NCI-H2196 (cell line): ENCODE data around the gene PEPD.
"Not testable (repeated sequence)": the region's sequence is repeated elsewhere in the genome, so short reads cannot be mapped to it uniquely, and the experiment has no call there.

ENCODE experiments used
- DNase-seq: peaks from one replicate; lab custom pipeline; 2025; ENCODE audit not compliant: unreplicated experiment; lab: John Stamatoyannopoulos, UW

The PEPD gene

GRCh38 chr19:33498391-33499000, 23.1 kb downstream of the PEPD start:
- no peak for DNase-seq

GRCh38 chr19:33497778-33498175, 23.8 kb downstream of the PEPD start:
- DNase-seq: no peak

- DNase-seq: no peak
These were observed 24.3 kb downstream of the PEPD start for GRCh38 chr19:33497131-33497777.

- DNase-seq: no peak
These were observed 25.3 kb downstream of the PEPD start for GRCh38 chr19:33496038-33496895.

GRCh38 chr19:33493401-33494275, 28.0 kb downstream of the PEPD start:
- no peak for DNase-seq

- no peak for DNase-seq
These were observed 28.6 kb downstream of the PEPD start for GRCh38 chr19:33492951-33493350.

GRCh38 chr19:33492090-33492489, 29.5 kb downstream of the PEPD start:
- no peak for DNase-seq

- not testable (repeated sequence) for DNase-seq
These were observed 31.0 kb downstream of the PEPD start for GRCh38 chr19:33490596-33490995.

- no peak for DNase-seq
These were observed 31.5 kb downstream of the PEPD start for GRCh38 chr19:33490041-33490451.

- DNase-seq: no peak
These were observed 32.8 kb downstream of the PEPD start for GRCh38 chr19:33488826-33489225.

GRCh38 chr19:33487901-33488800, 33.4 kb downstream of the PEPD start:
- no peak for DNase-seq

- no peak for DNase-seq
These were observed 34.4 kb downstream of the PEPD start for GRCh38 chr19:33486936-33487811.

- no peak for DNase-seq
These were observed 35.2 kb downstream of the PEPD start for GRCh38 chr19:33486407-33486806.

- DNase-seq: no peak
These were observed 37.3 kb downstream of the PEPD start for GRCh38 chr19:33484226-33484774.

- DNase-seq: no peak
These were observed 39.1 kb downstream of the PEPD start for GRCh38 chr19:33482476-33482875.

GRCh38 chr19:33481863-33482262, 39.7 kb downstream of the PEPD start:
- DNase-seq: no peak

- DNase-seq: not testable (repeated sequence)
These were observed 42.0 kb downstream of the PEPD start for GRCh38 chr19:33479570-33479969.

GRCh38 chr19:33477781-33478180, 43.8 kb downstream of the PEPD start:
- DNase-seq: no peak
